HCT116 (cell line): Measurements from ENCODE around the gene SNX20. TPM values are rescaled to one million over a fixed set of nuclear protein-coding genes. Genes with fewer than 3 reads are reported as not detected.

ENCODE experiments used
- ATAC-seq: fragments of 200-7000 bp; cut with Tn5 transposase; 2 replicates; pipeline ENCODE4 v1.9.1; 2020; ENCODE audit warnings: mild to moderate bottlenecking, moderate library complexity
- BruUV-seq: library from RNA; stranded (reverse); fragments of 400-500 nt; replicated peaks from 2 replicates; lab custom pipeline; 2021; lab: Mats Ljungman, UMichigan
- CTCF ChIA-PET: fragments of 300-600 bp; sonication (Branson Sonifier 250); formaldehyde crosslinking; loops from one replicate; lab custom pipeline; 2021; ENCODE audit warnings: antibody characterized with exemption; lab: Charles Lee
- POLR2A ChIA-PET: fragments of 300-600, 350-600 bp; sonication (Branson Sonifier 250); formaldehyde crosslinking; loops from one replicate; lab custom pipeline; 2021; ENCODE audit warnings: antibody characterized with exemption; lab: Charles Lee
- RAD21 ChIA-PET, 2 experiments: fragments of 300-600 bp; sonication (Branson Sonifier 250); formaldehyde crosslinking; loops; one replicate each; lab custom pipeline; 2023; ENCODE audit warnings: low total read pairs in 2 of 2; ENCODE audit not compliant: uncharacterized antibody in 2 of 2, unreplicated experiment in 2 of 2, low non-redundant PET in 1 of 2; lab: Charles Lee
- DNase-seq: peaks from one replicate; pipeline ENCODE4 v3.0.0-alpha.2; 2010; ENCODE audit warnings: low read depth, low spot score
- H2AFZ ChIP-seq: fragments of 200-600 bp; shearing (Covaris generic), sonication (generic); 2 replicates; pipeline ENCODE4 v1.6.1; 2017; ENCODE audit warnings: low read depth, mixed run types, mixed read lengths, antibody characterized with exemption, low read length; ENCODE audit not compliant: poor library complexity, severe bottlenecking
- H3K27ac ChIP-seq: 2 replicates; pipeline ENCODE4 v1.5.1; 2012; ENCODE audit warnings: low read depth, low read length
- H3K27me3 ChIP-seq: fragments of 200-600 bp; sonication (generic); 2 replicates; pipeline ENCODE4 v1.6.1; 2016; ENCODE audit warnings: mixed run types, low read length, mixed read lengths; ENCODE audit not compliant: insufficient read depth
- H3K36me3 ChIP-seq, 2 experiments: fragments of 200-500 bp in 1 of 2; fragments of 200-600 bp in 1 of 2; sonication (Bioruptor generic) in 1 of 2; sonication (generic) in 1 of 2; 2 replicates each; pipeline versions ENCODE4 v1.5.1 to v1.6.1; 2014 to 2016; ENCODE audit warnings: low read length in 2 of 2, inconsistent platforms in 1 of 2, mixed read lengths in 1 of 2, mixed run types in 1 of 2; ENCODE audit not compliant: insufficient read depth in 2 of 2, control insufficient read depth in 1 of 2
- H3K4me1 ChIP-seq, 2 experiments: fragments of 200-600 bp in 1 of 2; sonication (generic) in 1 of 2; 2 replicates each; pipeline versions ENCODE4 v1.5.1 to v1.6.1; 2012 to 2017; ENCODE audit warnings: low read length in 2 of 2, inconsistent platforms in 1 of 2, mild to moderate bottlenecking in 1 of 2, mixed read lengths in 1 of 2, mixed run types in 1 of 2, moderate library complexity in 1 of 2; ENCODE audit not compliant: insufficient read depth in 2 of 2, control insufficient read depth in 1 of 2
- H3K4me2 ChIP-seq: fragments of 200-600 bp; sonication (generic); 2 replicates; pipeline ENCODE4 v1.6.1; 2017; ENCODE audit warnings: mixed run types, low read length, mixed read lengths
- H3K4me3 ChIP-seq, 2 experiments: fragments of 200-600 bp in 1 of 2; sonication (generic) in 1 of 2; replicated peaks in 1 of 2; 2 replicates each; pipeline ENCODE4 v1.5.1; 2011 to 2016; ENCODE audit warnings: low read length in 2 of 2, control low read depth in 1 of 2, low read depth in 1 of 2, mild to moderate bottlenecking in 1 of 2, mixed read lengths in 1 of 2, mixed run types in 1 of 2
- H3K79me2 ChIP-seq: fragments of 200-600 bp; sonication (generic); 2 replicates; pipeline ENCODE4 v1.6.1; 2017; ENCODE audit warnings: mild to moderate bottlenecking, mixed run types, low read length, moderate library complexity, mixed read lengths; ENCODE audit not compliant: insufficient read depth
- H3K9ac ChIP-seq: fragments of 200-600 bp; sonication (generic); 2 replicates; pipeline ENCODE4 v1.6.1; 2016; ENCODE audit warnings: low read length, mixed read lengths
- H3K9me2 ChIP-seq: fragments of 200-600 bp; sonication (generic), shearing (Covaris generic); 2 replicates; pipeline ENCODE4 v1.6.1; 2017; ENCODE audit warnings: mixed run types, mild to moderate bottlenecking, moderate library complexity; ENCODE audit not compliant: insufficient read depth
- H3K9me3 ChIP-seq, 2 experiments: fragments of 200-500 bp in 1 of 2; fragments of 200-600 bp in 1 of 2; sonication (Bioruptor generic) in 1 of 2; sonication (generic) in 1 of 2; 2 replicates each; pipeline ENCODE4 v1.6.1; 2014 to 2017; ENCODE audit warnings: low read length in 2 of 2, mixed read lengths in 2 of 2, inconsistent platforms in 1 of 2, low read depth in 1 of 2, mild to moderate bottlenecking in 1 of 2, mixed run types in 1 of 2, moderate library complexity in 1 of 2; ENCODE audit not compliant: control insufficient read depth in 1 of 2, insufficient read depth in 1 of 2
- H4K20me1 ChIP-seq: fragments of 200-600 bp; sonication (generic), shearing (Covaris generic); 2 replicates; pipeline ENCODE4 v1.6.1; 2017; ENCODE audit warnings: mixed run types, mild to moderate bottlenecking, moderate library complexity; ENCODE audit not compliant: insufficient read depth
- EZH2phosphoT487 ChIP-seq: fragments of 200-600 bp; IDR thresholded peaks from 2 replicates; pipeline ENCODE4 v1.6.1; 2018; ENCODE audit warnings: antibody characterized with exemption, borderline replicate concordance
- RAD21 ChIP-seq: IDR thresholded peaks from 2 replicates; pipeline ENCODE4 v1.6.1; 2012; ENCODE audit warnings: low read depth, mild to moderate bottlenecking
- ZFX ChIP-seq: fragments of 450-650 bp; IDR thresholded peaks from 2 replicates; pipeline ENCODE4 v1.6.1; 2017
- intact Hi-C: fragments of 100-400 bp; cut with micrococcal nuclease; formaldehyde crosslinking; loops from 2 replicates; pipeline ENCODE4 v1.10.0; 2022
- total RNA-seq: library from RNA; stranded (reverse); gene quantifications from one replicate; pipeline ENCODE4 v1.2.1, GENCODE V29; 2021; ENCODE audit not compliant: unreplicated experiment
- TF ChIP-seq, protein P1 (sequence below), 3 experiments: fragments of 200-600 bp in 1 of 3; sonication (generic) in 1 of 3; IDR thresholded peaks in 2 of 3; conservative IDR thresholded peaks in 1 of 3; 2 replicates each; pipeline ENCODE4 v1.5.1; 2012 to 2017; ENCODE audit warnings: low read depth in 2 of 3, low read length in 2 of 3, antibody characterized with exemption in 1 of 3, borderline replicate concordance in 1 of 3, control low read depth in 1 of 3, mild to moderate bottlenecking in 1 of 3, mixed read lengths in 1 of 3, mixed run types in 1 of 3, moderate library complexity in 1 of 3; ENCODE audit not compliant: insufficient read depth in 1 of 3
- TF ChIP-seq, protein P2 (sequence below): IDR thresholded peaks from 2 replicates; pipeline ENCODE4 v1.6.1; 2012

Gene SNX20
- total RNA-seq, 1 experiment from 2014 or later = 0.07 TPM

DNA sequence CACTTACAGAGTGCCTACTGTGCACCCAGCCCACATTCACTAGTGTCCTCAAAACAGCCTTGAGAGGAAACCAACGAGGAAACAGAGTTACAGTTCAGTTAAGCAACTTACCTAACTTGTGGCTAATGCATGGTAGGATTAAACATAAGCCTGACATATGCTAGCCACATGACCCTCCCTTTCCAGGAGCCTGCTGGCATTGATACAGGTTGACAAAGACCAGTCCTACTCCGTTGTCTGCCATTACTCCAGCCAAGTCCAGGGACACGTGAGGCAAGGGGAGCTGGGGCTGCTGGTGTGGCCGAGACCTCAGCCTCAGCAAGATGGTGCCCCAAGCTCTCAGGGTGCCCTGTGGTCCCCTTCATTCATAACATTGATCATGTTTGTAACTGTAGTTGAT is 37.9 kb downstream of the SNX20 start:
- Histone ChIP-seq H3K9ac (no peak overlapping the region), H2AFZ (no peak overlapping the region), H3K9me2 (no peaks in the 10 kb centered on the region), H3K27me3 (no peaks in the 10 kb centered on the region), H3K79me2 (no peaks in the 10 kb centered on the region), H3K36me3 (no peaks in the 10 kb centered on the region), H3K9me3 (no peaks in the 10 kb centered on the region), H3K4me2 (no peak overlapping the region), H3K27ac (no peak overlapping the region), H3K4me1 (no peaks in the 10 kb centered on the region), H3K4me3 (no peak overlapping the region), H4K20me1 (no peaks in the 10 kb centered on the region)
- TF ChIP-seq ZFX (no peak), RAD21 (no peak), EZH2phosphoT487 (no peak)
- TF ChIP-seq, protein P1, sequence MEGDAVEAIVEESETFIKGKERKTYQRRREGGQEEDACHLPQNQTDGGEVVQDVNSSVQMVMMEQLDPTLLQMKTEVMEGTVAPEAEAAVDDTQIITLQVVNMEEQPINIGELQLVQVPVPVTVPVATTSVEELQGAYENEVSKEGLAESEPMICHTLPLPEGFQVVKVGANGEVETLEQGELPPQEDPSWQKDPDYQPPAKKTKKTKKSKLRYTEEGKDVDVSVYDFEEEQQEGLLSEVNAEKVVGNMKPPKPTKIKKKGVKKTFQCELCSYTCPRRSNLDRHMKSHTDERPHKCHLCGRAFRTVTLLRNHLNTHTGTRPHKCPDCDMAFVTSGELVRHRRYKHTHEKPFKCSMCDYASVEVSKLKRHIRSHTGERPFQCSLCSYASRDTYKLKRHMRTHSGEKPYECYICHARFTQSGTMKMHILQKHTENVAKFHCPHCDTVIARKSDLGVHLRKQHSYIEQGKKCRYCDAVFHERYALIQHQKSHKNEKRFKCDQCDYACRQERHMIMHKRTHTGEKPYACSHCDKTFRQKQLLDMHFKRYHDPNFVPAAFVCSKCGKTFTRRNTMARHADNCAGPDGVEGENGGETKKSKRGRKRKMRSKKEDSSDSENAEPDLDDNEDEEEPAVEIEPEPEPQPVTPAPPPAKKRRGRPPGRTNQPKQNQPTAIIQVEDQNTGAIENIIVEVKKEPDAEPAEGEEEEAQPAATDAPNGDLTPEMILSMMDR (IDR thresholded peaks at IDR 0.05 in 2 of 3, conservative IDR thresholded peaks at IDR 0.05 in 1 of 3; ENCODE audit: borderline replicate concordance in 1 of 3, insufficient read depth in 1 of 3, low read depth in 2 of 3, low read length in 2 of 3) = no peak
- ChIA-PET POLR2A (no interaction called here), RAD21 (no interaction called here), CTCF (interaction anchor here (0.9 kb wide), 1 partner anchor 22 kb away, joined by 3 read pairs; no protein-coding TSS in a partner anchor)
- DNase-seq = no peak
- no TSS peak for BruUV-seq
- intact Hi-C loops = no loop called here
- no peak for ATAC-seq

DNA sequence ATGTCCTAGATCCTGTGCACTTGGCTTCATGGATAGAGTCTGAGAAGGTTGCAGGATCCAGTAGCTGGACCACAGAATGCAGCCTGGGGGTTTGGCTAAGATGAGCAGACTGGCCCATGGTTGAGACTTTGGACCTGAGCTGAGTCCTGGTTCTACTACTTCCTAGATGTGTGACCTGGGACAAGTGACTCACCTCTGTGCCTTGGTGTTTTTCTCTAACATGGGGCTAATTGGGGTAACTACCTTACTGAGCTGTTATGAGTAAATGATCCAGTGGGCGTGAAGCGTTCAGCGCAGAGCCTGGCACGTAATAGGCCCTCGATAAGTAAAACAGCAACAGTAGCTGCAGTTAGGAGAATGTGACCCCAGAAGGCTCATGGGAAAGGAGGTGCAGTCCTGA is 38.8 kb downstream of the SNX20 start:
- no peaks in the 10 kb centered on the region for H3K9me3 ChIP-seq
- no peak overlapping the region for H3K4me2 ChIP-seq
- no peaks in the 10 kb centered on the region for H3K79me2 ChIP-seq
- no TSS peak for BruUV-seq
- DNase-seq (no peak), ATAC-seq (no peak)
- no peak overlapping the region for H3K27ac ChIP-seq
- ChIA-PET CTCF (interaction anchor here (1.3 kb wide), 1 partner anchor 23 kb away, joined by 5 read pairs; no protein-coding TSS in a partner anchor), POLR2A (no interaction called here), RAD21 (no interaction called here)
- TF ChIP-seq, protein P2, sequence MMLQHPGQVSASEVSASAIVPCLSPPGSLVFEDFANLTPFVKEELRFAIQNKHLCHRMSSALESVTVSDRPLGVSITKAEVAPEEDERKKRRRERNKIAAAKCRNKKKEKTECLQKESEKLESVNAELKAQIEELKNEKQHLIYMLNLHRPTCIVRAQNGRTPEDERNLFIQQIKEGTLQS = no peak
- H2AFZ ChIP-seq = no peak overlapping the region
- H3K4me3 ChIP-seq = no peak overlapping the region
- no peaks in the 10 kb centered on the region for H4K20me1 ChIP-seq
- H3K9me2 ChIP-seq = no peaks in the 10 kb centered on the region
- H3K36me3 ChIP-seq = no peaks in the 10 kb centered on the region
- intact Hi-C loops = no loop called here
- no peaks in the 10 kb centered on the region for H3K27me3 ChIP-seq
- no peaks in the 10 kb centered on the region for H3K4me1 ChIP-seq
- no peak overlapping the region for H3K9ac ChIP-seq
